ENCODE results near the gene CCNJ.
A peak's percentile ranks its signal among the peaks of the same experiment; 100 is the strongest.
"Not testable (repeated sequence)": the region's sequence is repeated elsewhere in the genome, so short reads cannot be mapped to it uniquely, and the experiment has no call there.

CCNJ gene

GRCh38 chr10:96043033-96043892 is at the start of gene CCNJ:
Gene CCNJ, plus strand, starts transcription at chr10:96043583. Its CDS starts 811 bp downstream, at chr10:96044394.
- peak; percentile 92 for DNase-seq

DNA sequence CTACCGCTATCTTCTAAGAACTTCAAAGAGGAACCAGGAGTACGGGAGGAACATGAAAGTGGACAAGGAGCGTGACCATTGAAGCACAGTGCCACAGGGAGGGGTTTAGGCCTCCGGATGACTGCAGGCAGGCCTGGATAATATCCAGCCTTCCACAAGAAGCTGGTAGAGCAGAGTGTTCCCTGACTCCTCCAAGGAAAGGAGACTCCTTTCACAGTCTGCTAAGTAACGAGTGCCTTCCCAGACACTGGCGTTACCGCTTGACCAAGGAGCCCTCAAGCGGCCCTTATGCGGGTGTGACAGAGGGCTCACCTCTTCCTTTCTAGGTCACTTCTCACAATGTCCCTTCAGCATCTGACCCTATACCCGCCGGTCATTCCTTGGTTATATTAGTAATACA is 49.0 kb upstream of the CCNJ start:
- DNase-seq: not testable (repeated sequence)

DNA sequence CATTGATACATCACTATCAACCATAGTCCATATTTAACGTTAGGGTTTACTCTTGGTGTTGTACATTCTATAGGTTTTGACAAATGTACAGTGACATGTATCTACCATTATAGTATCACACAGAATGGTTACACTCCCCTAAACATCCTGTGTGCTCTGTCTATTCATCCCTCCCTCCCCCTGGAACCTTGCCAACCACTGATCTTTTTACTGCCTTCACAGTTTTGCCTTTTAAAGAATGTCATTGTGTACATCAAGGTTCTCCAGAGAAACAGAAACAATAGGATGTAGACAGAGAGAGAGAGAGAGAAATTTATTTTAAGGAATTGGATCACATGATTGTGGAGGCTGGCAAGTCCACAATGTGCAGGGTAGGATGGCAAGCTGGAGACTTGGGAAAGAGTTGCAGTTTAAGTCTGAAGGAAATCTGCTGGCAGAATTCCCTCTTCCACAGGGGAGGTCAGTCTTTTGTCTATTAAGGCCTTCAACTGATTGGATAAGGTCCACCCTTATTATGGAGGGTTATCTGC is 45.1 kb upstream of the CCNJ start:
- DNase-seq: no peak

DNA sequence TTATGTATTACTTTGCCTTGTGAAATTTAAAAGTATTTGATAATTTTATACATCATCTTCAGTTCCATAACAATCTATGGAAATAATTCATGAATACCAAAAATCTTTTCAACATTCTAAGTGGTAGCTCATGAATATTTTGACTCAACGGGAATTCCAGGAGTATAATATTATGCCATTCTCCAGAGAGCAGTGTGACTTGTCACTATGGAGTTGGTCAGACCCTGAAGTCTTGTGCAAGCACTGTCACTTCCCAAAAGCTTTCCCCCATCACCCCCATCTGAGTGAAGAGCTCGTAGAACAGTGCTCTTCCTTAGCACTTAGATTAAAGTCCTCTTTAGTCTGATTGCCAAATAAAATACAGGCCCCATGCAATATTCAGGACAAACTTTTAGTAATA is 29.4 kb upstream of the CCNJ start:
- peak; percentile 19 for DNase-seq

- no peak for DNase-seq
Observed at GRCh38 chr10:96014473-96015102, 28.8 kb upstream of the CCNJ start.

DNA sequence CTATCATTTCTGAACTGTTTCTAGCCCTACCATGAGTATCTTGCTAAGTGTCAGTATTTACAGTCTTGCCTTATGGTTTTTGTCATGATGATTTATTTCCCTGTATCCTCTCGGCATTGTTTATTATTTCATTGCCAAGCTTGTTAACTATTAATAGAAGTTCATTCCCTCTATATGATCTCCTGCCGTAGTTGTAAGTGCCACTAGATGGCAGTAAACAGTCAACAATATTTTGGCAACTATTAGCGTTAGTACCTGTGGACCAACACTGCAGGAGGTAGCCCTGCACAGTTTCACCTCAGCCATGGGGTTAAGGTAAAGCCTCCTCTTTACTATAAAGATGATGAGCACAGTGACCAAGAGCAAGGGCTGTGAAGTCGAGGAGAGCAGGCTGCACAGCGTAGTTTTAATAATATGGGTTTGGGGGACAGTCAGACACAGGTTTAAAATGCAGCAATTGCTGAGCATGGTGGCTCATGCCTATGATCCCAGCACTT is 26.1 kb upstream of the CCNJ start:
- peak; percentile 67 for DNase-seq

GRCh38 chr10:96021332-96021731 is 22.1 kb upstream of the CCNJ start:
- no peak for DNase-seq

GRCh38 chr10:96022739-96023138 is 20.6 kb upstream of the CCNJ start:
- DNase-seq: no peak

DNA sequence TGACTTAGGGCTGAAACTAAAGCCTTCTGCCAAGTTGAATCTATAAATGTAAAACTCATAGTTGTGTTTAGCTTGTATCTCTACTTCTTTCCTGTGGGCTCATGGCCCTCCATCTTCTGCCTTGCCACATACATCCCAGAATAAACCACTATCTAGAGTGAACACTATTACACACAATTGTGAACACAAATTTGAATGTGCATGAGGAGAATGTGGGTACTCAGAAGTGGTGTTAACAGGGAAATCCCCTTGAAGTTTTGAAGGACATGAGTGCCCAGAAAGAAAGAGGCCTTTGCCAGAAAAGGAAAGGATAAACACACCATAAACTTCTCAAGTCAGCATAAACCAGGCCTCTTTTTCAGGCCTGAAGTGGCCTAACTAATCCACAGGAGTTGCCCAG is 20.2 kb upstream of the CCNJ start:
- no peak for DNase-seq

- no peak for DNase-seq
Observed at GRCh38 chr10:96025566-96025965, 17.8 kb upstream of the CCNJ start.

DNA sequence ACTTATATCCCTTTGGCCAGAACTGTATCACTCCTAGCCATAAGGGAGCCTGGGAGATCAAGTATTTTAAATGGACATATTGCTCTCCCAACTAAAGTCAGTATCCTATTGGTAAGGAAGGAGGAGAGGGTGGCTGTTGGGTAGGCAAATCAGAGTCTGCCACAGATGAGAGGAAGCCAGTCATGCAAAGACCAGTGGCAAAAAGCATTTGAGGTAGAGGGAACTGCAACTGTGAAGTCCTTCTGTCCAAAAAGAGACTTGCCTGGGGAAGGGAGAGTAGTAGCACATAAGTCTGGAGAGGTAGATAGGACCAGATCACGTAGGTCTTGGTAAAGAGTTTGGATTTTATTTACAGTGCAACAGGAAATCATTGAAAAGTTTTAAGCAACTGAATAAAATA is 8.8 kb upstream of the CCNJ start:
- no peak for DNase-seq

GRCh38 chr10:96038476-96039387 is 4.7 kb upstream of the CCNJ start:
- no peak for DNase-seq

DNA sequence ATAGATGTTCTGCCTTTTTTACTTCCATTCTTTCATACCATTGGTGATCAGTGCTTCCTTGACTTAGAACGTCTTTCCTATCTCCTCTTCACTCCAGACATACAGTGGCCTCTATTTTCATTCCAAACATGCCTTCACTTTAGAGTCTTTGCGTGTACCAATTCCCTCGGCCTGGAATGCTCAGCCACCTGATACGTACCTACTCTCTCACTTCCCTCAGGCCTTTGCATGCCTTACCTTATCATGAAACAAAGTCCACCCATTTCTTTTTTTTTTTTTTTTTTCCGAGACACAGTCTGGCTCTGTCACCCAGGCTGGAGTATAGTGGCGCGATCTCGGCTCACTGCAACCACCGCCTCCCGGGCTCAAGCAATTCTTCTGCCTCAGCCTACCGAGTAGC is 2.2 kb upstream of the CCNJ start:
- DNase-seq: no peak

DNA sequence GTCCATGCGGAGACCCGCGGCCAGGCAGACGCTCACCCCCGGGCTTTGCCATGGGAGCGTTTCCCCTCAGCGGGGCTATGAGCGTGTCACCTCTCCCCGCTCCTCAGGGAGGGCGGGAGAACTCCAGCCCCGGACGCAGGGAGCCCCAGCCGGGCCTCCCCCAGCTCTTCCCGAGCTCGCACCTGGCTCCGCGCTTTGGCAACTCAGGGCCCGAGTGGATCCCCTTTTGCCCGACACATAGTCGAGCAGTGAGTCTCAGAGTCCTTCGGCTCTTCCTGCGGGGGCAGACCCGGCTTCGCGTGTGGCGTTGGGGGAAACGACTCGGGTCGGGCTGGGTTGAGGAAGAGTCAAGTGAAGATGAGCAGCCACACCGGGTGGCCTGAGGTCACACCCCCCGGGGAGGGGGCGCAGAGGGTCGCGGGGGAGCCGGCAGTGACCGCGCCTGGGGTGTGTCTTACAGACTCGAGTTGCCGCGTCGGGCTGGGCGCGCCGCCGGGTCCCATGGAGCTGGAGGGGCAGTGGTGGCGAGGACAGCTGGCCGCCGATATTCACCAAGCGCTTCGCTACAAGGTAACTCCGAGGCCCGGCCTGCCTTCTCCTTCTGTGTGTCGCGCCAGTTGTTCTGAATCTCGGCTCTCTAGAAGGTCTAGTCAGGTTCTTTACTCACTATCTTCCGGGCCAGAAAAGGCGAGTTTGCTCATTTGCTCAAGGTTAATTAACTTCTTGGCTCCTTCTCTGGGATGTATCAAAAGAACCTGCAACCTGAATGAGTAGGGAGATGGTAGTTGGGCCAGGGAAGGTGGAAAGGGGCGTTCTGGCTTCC is 721 bp downstream of the CCNJ start:
- peak; percentile 46 for DNase-seq

- DNase-seq: peak; percentile 89
Observed at GRCh38 chr10:96044736-96045135, 1.4 kb downstream of the CCNJ start.

DNA sequence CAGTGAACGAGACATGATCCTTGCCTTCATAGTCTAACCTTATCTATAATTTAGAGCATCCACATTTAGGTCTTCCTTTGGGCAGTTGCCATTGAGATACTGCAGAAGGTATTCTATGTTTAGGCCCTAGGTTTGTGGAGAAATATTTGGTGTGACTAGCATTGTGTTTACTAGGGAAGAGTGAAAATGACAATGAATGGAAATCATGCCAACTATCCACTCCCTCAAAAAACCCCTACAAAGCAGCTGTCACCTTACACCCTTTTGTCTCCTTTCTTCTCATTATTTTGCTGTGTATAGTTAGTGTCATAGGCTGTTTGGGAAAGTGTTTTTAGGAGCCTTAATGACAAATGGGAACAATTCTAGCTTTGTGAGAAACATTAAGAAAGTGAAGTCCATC is 3.2 kb downstream of the CCNJ start:
- DNase-seq: no peak

DNA sequence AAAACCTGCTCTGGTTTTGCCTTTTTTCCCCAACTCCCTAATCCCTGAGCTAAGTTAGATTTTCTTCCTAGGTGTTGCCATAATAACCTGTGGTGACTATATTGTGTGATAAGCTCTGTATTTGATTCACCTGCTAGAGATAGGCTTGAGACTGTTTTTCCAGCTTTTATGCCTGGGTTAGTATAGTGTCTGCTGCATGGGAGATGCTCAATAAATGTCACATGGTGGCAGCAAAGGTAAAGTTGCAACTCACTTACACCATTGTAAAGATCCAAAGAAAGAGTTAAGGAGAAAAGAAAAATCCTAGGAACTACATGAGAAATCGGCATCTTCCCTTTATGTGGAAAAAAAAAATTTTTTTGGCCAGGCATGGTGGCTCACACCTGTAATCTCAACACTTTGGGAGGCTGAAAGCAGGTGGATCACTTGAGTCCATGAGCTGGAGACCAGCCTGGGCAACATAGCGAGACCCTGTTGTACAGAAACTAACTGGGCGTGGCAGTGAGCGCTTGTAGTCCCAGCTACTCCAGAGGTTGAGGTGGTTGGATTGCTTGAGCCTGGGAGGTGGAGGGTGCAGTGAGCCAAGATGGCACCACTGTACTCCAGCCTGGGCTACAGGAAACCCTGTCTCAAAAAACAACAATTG is 3.7 kb downstream of the CCNJ start:
- no peak for DNase-seq

DNA sequence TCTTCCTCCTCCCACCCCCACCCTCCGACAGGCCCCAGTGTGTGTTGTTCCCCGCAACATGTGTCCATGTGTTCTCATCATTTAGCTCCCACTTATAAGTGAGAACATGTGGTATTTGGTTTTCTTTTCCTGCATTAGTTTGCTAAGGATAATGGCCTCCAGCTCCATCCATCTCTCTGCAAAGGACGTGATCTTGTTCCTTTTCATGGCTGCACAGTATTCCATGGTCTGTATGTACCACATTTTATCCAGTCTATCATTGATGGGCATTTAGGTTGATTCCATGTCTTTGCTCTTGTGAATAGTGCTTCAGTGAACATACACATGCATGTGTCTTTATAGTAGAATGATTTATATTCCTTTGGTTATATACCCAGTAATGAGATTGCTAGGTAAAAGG is 4.5 kb downstream of the CCNJ start:
- not testable (repeated sequence) for DNase-seq

DNA sequence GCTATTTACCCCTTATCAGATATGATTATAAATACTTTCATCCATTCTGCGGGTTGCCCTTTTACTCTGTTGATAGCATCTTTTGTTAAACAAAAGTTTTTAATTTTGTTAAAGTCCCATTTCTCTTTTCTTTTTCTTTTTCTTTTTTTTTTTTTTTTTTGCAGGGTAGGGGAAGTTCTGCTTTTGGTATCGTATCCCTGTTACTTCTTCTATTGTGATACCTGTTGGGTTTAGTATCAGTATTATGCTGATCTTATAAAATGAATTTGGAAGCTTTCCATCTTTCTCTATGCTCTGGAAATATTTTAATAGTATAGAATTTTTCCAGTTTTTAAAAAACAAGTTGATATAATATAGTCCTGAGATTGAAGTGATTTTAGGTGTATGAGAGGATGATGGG is 6.0 kb downstream of the CCNJ start:
- no peak for DNase-seq

- DNase-seq: no peak
Observed at GRCh38 chr10:96053985-96054384, 10.6 kb downstream of the CCNJ start.

- DNase-seq: no peak
Observed at GRCh38 chr10:96056787-96057186, 13.4 kb downstream of the CCNJ start.

- no peak for DNase-seq
Observed at GRCh38 chr10:96061232-96061631, 17.8 kb downstream of the CCNJ start.

Measured in inflammatory macrophage treated with lipopolysaccharide for 4 hours (primary cell).